CD4-positive, alpha-beta T cell (primary cell): ENCODE results near the gene ZSWIM4. TPM values are rescaled to one million over a fixed set of nuclear protein-coding genes. Genes with fewer than 3 reads are reported as not detected.

ENCODE experiments used
- ATAC-seq: fragments of 200-7000 bp; cut with Tn5 transposase; one replicate; pipeline ENCODE4 v1.10.0; 2022; ENCODE audit warnings: mild to moderate bottlenecking; ENCODE audit not compliant: poor library complexity
- CTCF ChIA-PET: fragments of 350-600 bp; sonication (Branson Sonifier 250); formaldehyde crosslinking; loops from one replicate; lab custom pipeline; 2021; ENCODE audit warnings: antibody characterized with exemption, inconsistent platforms; lab: Charles Lee
- POLR2A ChIA-PET: fragments of 350-600 bp; sonication (Branson Sonifier 250); formaldehyde crosslinking; loops from one replicate; lab custom pipeline; 2021; ENCODE audit warnings: antibody characterized with exemption, inconsistent platforms; lab: Charles Lee
- DNase-seq, 14 experiments: peaks; one replicate each; pipeline ENCODE4 v3.0.0-alpha.2; 2013 to 2020; ENCODE audit warnings: mixed read lengths in 2 of 14
- H3K27ac ChIP-seq, 2 donors: one replicate each; pipeline versions ENCODE4 v1.5.1 to v1.7.0; 2013; ENCODE audit warnings: low read length in 2 of 2, low read depth in 1 of 2, mild to moderate bottlenecking in 1 of 2
- H3K27me3 ChIP-seq, 2 experiments: 1 replicate in 1 of 2; 2 replicates in 1 of 2; pipeline versions ENCODE4 v1.6.1 to v1.7.0; 2013; ENCODE audit warnings: low read length in 2 of 2, control low read depth in 1 of 2, mild to moderate bottlenecking in 1 of 2, moderate library complexity in 1 of 2; ENCODE audit not compliant: insufficient read depth in 2 of 2, control insufficient read depth in 1 of 2
- H3K36me3 ChIP-seq: one replicate; pipeline ENCODE4 v1.6.1; 2013; ENCODE audit warnings: low read length, control low read depth; ENCODE audit not compliant: insufficient read depth
- H3K4me1 ChIP-seq: one replicate; pipeline ENCODE4 v1.6.1; 2013; ENCODE audit warnings: low read length, control low read depth; ENCODE audit not compliant: insufficient read depth
- H3K4me3 ChIP-seq: one replicate; pipeline ENCODE4 v1.5.1; 2013; ENCODE audit warnings: mild to moderate bottlenecking, low read length, moderate library complexity
- H3K9me3 ChIP-seq, 2 experiments: 1 replicate in 1 of 2; 2 replicates in 1 of 2; pipeline versions ENCODE4 v1.6.1 to v1.7.0; 2013; ENCODE audit warnings: low read length in 2 of 2, mild to moderate bottlenecking in 2 of 2, control low read depth in 1 of 2, moderate library complexity in 1 of 2; ENCODE audit not compliant: control insufficient read depth in 1 of 2, insufficient read depth in 1 of 2
- H3K27ac Mint-ChIP-seq: one replicate; pipeline ENCODE4 v1.8.0; 2020; ENCODE audit warnings: mixed read lengths
- H3K27me3 Mint-ChIP-seq: one replicate; pipeline ENCODE4 v1.8.0; 2021; ENCODE audit warnings: mixed read lengths
- H3K36me3 Mint-ChIP-seq: one replicate; pipeline ENCODE4 v1.8.0; 2021; ENCODE audit warnings: low read depth, mixed read lengths
- H3K4me1 Mint-ChIP-seq: one replicate; pipeline ENCODE4 v1.8.0; 2021; ENCODE audit warnings: low read depth, mixed read lengths
- H3K4me3 Mint-ChIP-seq: one replicate; pipeline ENCODE4 v1.8.0; 2020; ENCODE audit warnings: mild to moderate bottlenecking, mixed read lengths
- H3K9me3 Mint-ChIP-seq: one replicate; pipeline ENCODE4 v1.8.0; 2020; ENCODE audit warnings: mixed read lengths
- intact Hi-C, 2 experiments: fragments of 100-400 bp; cut with DNase I in 1 of 2; cut with micrococcal nuclease in 1 of 2; formaldehyde crosslinking; loops; one replicate each; pipeline versions ENCODE4 v1.15.1 to v1.9.0; 2023 to 2025; cut with DNase I, micrococcal nuclease
- total RNA-seq, 174 experiments: library from RNA in 2 of 174; stranded (reverse) in 2 of 174; gene quantifications; one replicate each; pipeline ENCODE4 v1.2.3 and lab custom pipeline; 2021 to 2026
- TF ChIP-seq, protein P1 (sequence below): fragments of 200-600 bp; IDR thresholded peaks from one replicate; pipeline ENCODE4 v1.8.0; 2022; ENCODE audit warnings: antibody characterized with exemption, mild to moderate bottlenecking

ZSWIM4 gene
- total RNA-seq, 2 experiments from 2014 or later, result 3.5 to 3.8 TPM

DNA sequence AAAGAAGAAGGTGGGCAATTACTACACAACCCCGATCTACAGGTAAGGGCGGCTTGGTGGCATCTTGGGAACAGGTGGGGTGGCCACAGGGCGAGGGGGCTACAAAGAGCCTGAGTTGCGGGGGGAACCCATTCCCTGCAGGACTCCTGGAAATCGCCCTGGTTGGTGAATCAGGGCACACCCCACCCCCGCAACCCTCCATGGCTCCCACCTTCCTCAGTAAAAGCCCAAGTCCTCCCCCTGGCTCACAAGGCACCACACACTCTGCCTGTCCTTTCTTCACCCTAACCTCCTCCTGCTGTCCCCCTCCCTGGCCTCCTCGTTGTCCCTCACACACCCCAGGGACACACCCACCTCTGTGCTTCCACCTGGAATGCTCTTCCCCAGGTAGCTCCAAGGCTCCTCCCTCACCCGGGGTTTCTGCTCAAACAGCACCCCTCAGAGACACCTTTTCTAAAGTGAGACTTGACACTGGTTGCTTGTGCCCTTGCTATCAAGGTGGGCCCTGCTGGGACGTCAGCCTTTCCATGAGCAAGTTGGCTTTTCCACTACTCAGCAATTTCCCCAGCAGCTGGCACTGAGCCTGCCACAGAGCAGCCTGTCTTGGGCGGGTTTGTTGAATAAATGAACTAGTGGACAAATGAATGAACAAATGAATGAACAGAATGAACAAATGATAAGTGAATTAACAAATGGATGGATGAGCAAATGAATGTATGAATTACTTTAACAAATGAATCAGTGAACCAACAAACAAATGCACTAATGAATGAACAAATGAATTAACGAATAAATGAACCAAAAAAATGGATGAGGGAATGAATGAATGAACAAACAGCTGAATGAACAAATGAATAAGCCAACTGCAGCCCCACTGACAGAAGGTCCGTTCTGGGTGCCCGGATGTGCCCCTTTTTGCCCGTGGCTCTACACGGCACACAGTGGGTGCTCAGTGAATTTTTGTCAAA, 37.2 kb upstream of the ZSWIM4 start:
- POLR2A ChIA-PET, result no interaction called here
- intact Hi-C loops, result no loop called here
- peaks cover 77% of the 10 kb centered on the region for H3K36me3 ChIP-seq
- no peak overlapping the region for H3K27ac ChIP-seq
- Mint-ChIP-seq H3K36me3 (peaks cover 59% of the 10 kb centered on the region), H3K9me3 (no peaks in the 10 kb centered on the region), H3K27ac (no peak overlapping the region), H3K4me3 (no peak overlapping the region), H3K4me1 (peaks cover 5% of the 10 kb centered on the region), H3K27me3 (no peaks in the 10 kb centered on the region)
- CTCF ChIA-PET, result no interaction called here
- no peaks in the 10 kb centered on the region for H3K4me1 ChIP-seq
- ATAC-seq (no peak), DNase-seq (no peak)
- H3K9me3 ChIP-seq, result no peaks in the 10 kb centered on the region
- TF ChIP-seq, protein P1, sequence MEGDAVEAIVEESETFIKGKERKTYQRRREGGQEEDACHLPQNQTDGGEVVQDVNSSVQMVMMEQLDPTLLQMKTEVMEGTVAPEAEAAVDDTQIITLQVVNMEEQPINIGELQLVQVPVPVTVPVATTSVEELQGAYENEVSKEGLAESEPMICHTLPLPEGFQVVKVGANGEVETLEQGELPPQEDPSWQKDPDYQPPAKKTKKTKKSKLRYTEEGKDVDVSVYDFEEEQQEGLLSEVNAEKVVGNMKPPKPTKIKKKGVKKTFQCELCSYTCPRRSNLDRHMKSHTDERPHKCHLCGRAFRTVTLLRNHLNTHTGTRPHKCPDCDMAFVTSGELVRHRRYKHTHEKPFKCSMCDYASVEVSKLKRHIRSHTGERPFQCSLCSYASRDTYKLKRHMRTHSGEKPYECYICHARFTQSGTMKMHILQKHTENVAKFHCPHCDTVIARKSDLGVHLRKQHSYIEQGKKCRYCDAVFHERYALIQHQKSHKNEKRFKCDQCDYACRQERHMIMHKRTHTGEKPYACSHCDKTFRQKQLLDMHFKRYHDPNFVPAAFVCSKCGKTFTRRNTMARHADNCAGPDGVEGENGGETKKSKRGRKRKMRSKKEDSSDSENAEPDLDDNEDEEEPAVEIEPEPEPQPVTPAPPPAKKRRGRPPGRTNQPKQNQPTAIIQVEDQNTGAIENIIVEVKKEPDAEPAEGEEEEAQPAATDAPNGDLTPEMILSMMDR, result no peak
- no peaks in the 10 kb centered on the region for H3K27me3 ChIP-seq
- H3K4me3 ChIP-seq, result no peak overlapping the region

- H3K36me3 Mint-ChIP-seq, result peaks cover 55% of the 10 kb centered on the region
- no peaks in the 10 kb centered on the region for H3K9me3 ChIP-seq
- no peak overlapping the region for H3K4me3 Mint-ChIP-seq
- peaks cover 73% of the 10 kb centered on the region for H3K36me3 ChIP-seq
- no peak overlapping the region for H3K27ac ChIP-seq
- DNase-seq, result no peak
- ChIA-PET CTCF (no interaction called here), POLR2A (no interaction called here)
- no peak for ATAC-seq
- H3K4me1 Mint-ChIP-seq, result peaks cover 7% of the 10 kb centered on the region
- H3K27me3 ChIP-seq, result no peaks in the 10 kb centered on the region
- H3K4me1 ChIP-seq, result peaks cover 2% of the 10 kb centered on the region
- no peaks in the 10 kb centered on the region for H3K9me3 Mint-ChIP-seq
- no peaks in the 10 kb centered on the region for H3K27me3 Mint-ChIP-seq
- H3K27ac Mint-ChIP-seq, result no peak overlapping the region
- TF ChIP-seq, protein P1, result no peak
- no peak overlapping the region for H3K4me3 ChIP-seq
- intact Hi-C loops, result no loop called here
Observed at GRCh38 chr19:13758795-13759194, 36.4 kb upstream of the ZSWIM4 start.

- Histone ChIP-seq H3K9me3 (no peaks in the 10 kb centered on the region), H3K27ac (no peak overlapping the region), H3K4me3 (no peak overlapping the region), H3K36me3 (peaks cover 49% of the 10 kb centered on the region), H3K4me1 (peaks cover 20% of the 10 kb centered on the region), H3K27me3 (no peaks in the 10 kb centered on the region)
- no peak for DNase-seq
- H3K4me3 Mint-ChIP-seq, result no peak overlapping the region
- H3K9me3 Mint-ChIP-seq, result no peaks in the 10 kb centered on the region
- peaks cover 18% of the 10 kb centered on the region for H3K4me1 Mint-ChIP-seq
- H3K36me3 Mint-ChIP-seq, result peaks cover 56% of the 10 kb centered on the region
- POLR2A ChIA-PET, result interaction anchor here (1.7 to 3.6 kb wide), 2 partner anchors 12 to 13 kb away, joined by 6 to 22 read pairs; partner anchors contain the start of gene C19orf53
- intact Hi-C loops, result no loop called here
- TF ChIP-seq, protein P1, result no peak
- no peaks in the 10 kb centered on the region for H3K27me3 Mint-ChIP-seq
- H3K27ac Mint-ChIP-seq, result no peak overlapping the region
- no peak for ATAC-seq
- CTCF ChIA-PET, result no interaction called here
Observed at GRCh38 chr19:13761423-13761822, 33.8 kb upstream of the ZSWIM4 start.
